Memory B cell (primary cell): Measurements from ENCODE around the gene ACOT8.
"Not testable (repeated sequence)": the region's sequence is repeated elsewhere in the genome, so short reads cannot be mapped to it uniquely, and the experiment has no call there.

Source experiments
- ATAC-seq: fragments of 150-1000 bp; cut with Tn5 transposase; 2 replicates; pipeline ENCODE4 v1.10.0; 2021; ENCODE audit warnings: low read depth, mild to moderate bottlenecking, moderate library complexity
- DNase-seq, 2 donors: peaks; one replicate each; pipeline ENCODE4 v3.0.0; 2022; ENCODE audit warnings: low spot score in 2 of 2
- H3K27ac Mint-ChIP-seq: one replicate; pipeline ENCODE4 v1.8.0; 2022; ENCODE audit warnings: mild to moderate bottlenecking, moderate library complexity, mixed read lengths
- H3K27me3 Mint-ChIP-seq: one replicate; pipeline ENCODE4 v1.8.0; 2022; ENCODE audit warnings: mixed read lengths
- H3K36me3 Mint-ChIP-seq: one replicate; pipeline ENCODE4 v1.8.0; 2022; ENCODE audit warnings: mild to moderate bottlenecking, mixed read lengths
- H3K4me1 Mint-ChIP-seq: one replicate; pipeline ENCODE4 v1.8.0; 2022; ENCODE audit warnings: mixed read lengths
- H3K4me3 Mint-ChIP-seq: one replicate; pipeline ENCODE4 v1.8.0; 2022; ENCODE audit warnings: mild to moderate bottlenecking, moderate library complexity, mixed read lengths
- H3K9me3 Mint-ChIP-seq: one replicate; pipeline ENCODE4 v1.8.0; 2022; ENCODE audit warnings: mixed read lengths

The ACOT8 gene

DNA sequence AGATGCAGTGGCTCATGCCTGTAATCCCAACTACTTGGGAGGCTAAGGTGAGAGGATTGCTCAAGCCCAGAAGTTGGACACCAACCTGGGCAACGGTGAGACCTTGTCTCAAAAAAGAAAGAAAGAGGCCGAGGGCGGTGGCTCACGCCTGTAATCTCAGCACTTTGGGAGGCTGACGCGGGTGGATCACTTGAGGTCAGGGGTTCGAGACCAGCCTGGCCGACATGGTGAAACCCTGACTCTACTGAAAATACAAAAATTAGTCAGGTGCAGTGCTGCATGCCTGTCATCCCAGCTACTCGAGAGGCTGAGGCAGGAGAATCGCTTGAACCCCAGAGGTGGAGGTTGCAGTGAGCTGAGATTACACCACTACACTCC lies 16.9 kb upstream of the ACOT8 start:
- H3K27me3 Mint-ChIP-seq, H3K27ac Mint-ChIP-seq, DNase-seq, H3K4me3 Mint-ChIP-seq, H3K9me3 Mint-ChIP-seq, H3K36me3 Mint-ChIP-seq, ATAC-seq, H3K4me1 Mint-ChIP-seq: not testable (repeated sequence)

DNA sequence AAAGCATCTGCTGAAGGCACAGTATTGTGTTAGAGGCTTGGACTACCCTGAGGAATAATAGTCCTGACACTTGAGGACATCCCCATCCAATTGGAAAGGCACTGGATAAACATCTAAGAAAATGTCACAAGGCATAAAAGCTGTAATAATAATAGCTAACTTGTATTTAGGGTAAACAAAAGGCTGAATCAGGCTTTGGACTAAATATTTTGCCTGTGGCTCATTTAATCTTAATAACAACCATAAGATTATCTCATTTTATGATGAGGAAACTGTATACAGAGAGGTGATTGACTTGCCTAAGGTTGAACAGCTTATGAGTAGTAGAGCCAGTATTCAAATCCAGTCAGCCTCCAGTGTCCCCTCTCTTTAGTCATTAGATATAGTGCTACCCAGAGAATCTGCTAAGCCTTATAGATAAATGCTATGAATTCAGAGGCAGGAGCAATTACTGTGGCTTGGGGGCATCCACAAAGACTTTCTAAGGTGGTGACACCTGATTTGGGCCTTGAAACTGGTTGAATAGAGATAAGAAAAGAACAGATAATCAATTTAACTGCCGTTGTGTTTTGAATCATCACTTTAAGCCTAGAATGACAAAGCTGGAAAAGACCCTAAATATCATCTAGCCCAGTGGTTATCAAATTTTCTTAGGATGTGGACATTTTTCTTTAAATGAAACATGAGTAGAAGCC lies 16.4 kb upstream of the ACOT8 start:
- no peaks in the 10 kb centered on the region for H3K27me3 Mint-ChIP-seq
- no peak for ATAC-seq
- no peaks in the 10 kb centered on the region for H3K9me3 Mint-ChIP-seq
- no peak overlapping the region for H3K4me3 Mint-ChIP-seq
- peaks cover 6% of the 10 kb centered on the region for H3K36me3 Mint-ChIP-seq
- DNase-seq: no peak
- no peak overlapping the region for H3K27ac Mint-ChIP-seq
- H3K4me1 Mint-ChIP-seq: peaks cover 2% of the 10 kb centered on the region

DNA sequence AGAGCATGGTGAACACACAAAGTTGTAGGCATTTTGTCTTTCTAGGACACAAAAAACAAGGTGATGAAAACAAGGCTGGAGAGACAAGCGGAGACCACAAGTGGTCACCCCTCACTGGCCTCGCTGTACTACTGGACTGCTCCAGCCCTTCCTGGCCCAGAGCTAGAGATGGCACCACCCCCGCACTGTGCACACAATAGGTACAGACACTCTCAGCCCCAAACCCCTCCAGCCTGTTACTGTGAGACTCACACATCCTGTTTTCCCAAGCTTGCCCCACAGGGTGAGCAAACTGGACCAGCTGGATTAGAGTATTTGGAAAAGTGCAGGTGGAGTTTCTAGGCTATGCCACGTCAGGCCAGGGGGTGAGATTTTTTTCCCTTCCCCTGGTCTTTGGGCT lies 15.4 kb upstream of the ACOT8 start:
- Mint-ChIP-seq H3K36me3 (peaks cover 6% of the 10 kb centered on the region), H3K4me3 (no peak overlapping the region), H3K27me3 (no peaks in the 10 kb centered on the region), H3K4me1 (peaks cover 2% of the 10 kb centered on the region), H3K27ac (no peak overlapping the region), H3K9me3 (no peaks in the 10 kb centered on the region)
- no peak for DNase-seq
- ATAC-seq: no peak

DNA sequence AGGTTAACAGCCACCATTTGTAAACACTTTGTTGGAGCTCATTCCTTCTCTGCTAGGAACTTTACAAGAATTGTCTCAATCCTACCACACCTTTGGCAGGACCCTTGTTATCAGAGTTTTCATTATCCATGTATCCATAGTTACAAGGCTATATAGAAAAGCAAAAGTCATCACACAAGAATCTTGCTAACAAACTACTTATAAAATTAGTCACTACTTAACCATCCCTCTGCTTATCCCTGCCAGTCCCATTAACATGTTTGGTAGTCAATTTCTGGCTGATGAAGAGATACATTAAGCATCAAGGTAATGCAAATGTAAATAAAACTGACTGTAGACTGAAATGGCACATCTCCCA lies 10.6 kb upstream of the ACOT8 start:
- Mint-ChIP-seq H3K27me3 (no peaks in the 10 kb centered on the region), H3K4me1 (peaks cover 7% of the 10 kb centered on the region), H3K9me3 (no peaks in the 10 kb centered on the region), H3K4me3 (no peak overlapping the region), H3K36me3 (peaks cover 6% of the 10 kb centered on the region), H3K27ac (no peak overlapping the region)
- ATAC-seq (no peak), DNase-seq (no peak)

DNA sequence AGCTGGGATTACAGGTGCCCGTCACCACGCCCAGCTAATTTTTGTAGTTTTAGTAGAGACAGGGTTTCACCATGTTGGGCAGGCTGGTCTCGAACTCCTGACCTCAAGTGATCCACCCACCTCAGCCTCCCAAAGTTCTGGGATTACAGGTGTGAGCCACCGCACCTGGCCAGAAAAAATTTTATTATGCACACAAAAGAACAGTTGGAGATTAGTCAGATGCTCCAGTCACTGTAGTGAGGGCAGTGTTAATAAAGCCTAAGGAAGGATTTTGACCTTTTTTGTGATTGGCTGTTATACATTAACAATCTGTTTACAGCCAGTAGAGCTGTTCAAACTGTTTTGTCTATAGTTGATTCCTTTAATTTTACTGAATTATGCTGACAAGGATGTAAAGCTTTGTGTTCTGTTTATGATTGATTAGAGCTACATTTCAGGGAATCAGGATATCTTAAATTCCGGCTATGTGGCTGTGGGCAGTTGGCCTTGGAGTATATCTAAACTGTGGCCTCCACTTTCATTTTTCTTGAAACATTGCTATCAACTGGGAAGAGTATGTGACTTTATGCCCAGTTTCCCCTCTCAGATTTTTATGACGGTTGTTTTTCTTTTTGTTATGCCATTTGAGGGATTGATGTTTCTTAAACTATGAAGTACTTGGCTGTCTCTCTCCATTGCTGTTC lies 10.1 kb upstream of the ACOT8 start:
- no peak overlapping the region for H3K4me3 Mint-ChIP-seq
- ATAC-seq (no peak), DNase-seq (no peak)

DNA sequence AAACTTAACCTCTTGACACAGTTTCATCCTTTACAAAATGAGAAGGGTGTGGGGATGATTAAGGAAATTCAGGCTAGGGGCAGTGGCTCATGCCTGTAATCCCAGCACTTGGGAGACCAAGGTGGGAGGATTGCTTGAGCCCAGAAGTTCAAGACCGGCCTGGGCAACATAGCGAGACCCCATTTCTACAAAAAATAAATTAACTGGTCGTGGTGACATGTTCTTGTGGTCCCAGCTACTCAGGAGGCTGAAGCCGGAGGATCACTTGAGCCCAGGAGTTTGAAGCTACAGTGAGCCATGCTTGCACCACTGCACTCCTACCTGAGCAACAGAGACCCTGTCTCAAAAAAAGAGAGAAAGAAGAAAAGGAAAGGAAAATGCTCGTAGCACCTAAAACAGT lies 9.3 kb upstream of the ACOT8 start:
- no peak for ATAC-seq
- Mint-ChIP-seq H3K27me3 (no peaks in the 10 kb centered on the region), H3K9me3 (no peaks in the 10 kb centered on the region), H3K36me3 (peaks cover 3% of the 10 kb centered on the region), H3K4me1 (peaks cover 5% of the 10 kb centered on the region), H3K27ac (no peak overlapping the region), H3K4me3 (no peak overlapping the region)
- DNase-seq: no peak

More for the DNA sequence above, 10.1 kb upstream of the ACOT8 start:
- H3K27me3 Mint-ChIP-seq: no peaks in the 10 kb centered on the region
- peaks cover 4% of the 10 kb centered on the region for H3K36me3 Mint-ChIP-seq
- H3K9me3 Mint-ChIP-seq: no peaks in the 10 kb centered on the region
- peaks cover 6% of the 10 kb centered on the region for H3K4me1 Mint-ChIP-seq
- H3K27ac Mint-ChIP-seq: no peak overlapping the region

DNA sequence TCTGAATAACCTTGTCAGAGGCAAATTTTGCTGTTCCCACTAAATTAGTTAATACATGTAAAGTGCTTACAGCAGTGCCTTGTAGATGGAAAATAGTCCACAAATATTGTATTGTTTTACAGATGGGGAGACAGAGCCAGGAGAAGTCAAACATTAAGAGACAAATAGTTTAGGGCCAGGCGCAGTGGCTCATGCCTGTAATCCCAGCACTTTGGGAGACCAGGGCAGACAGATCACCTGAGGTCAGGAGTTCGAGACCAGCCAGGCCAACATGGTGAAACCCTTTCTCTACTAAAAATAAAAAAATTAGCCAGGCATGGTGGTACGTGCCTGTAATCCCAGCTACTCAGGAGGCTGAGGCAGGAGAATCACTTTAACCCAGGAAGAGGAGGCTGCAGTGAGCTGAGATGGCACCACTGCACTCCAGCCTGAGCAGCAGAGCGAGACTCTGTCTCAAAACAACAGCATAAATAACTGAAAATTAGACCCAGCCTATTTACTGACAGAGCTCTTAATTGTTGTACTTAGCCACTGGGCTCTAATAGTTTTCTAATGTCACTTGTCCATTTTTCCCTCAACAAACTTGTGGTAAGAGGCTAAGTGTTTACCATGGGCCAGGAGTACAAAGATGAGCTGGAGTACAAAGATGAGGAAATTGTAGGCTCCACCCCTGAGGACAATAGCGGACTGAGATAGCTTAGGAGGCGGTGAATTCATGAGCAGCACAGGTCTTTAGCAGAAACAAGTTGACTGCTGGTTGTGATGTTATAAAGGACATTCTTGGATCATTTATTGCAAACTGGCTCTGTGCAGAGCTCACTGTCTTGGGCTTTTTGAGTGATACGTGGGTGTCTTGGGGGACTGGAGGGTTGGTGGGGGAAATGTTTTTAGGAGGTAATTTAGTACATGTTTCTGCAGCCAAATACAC lies 6.6 kb upstream of the ACOT8 start:
- Mint-ChIP-seq H3K9me3 (no peaks in the 10 kb centered on the region), H3K4me3 (no peak overlapping the region), H3K36me3 (peaks cover 3% of the 10 kb centered on the region), H3K27ac (no peak overlapping the region), H3K4me1 (peaks cover 10% of the 10 kb centered on the region), H3K27me3 (no peaks in the 10 kb centered on the region)
- no peak for ATAC-seq
- DNase-seq: no peak

DNA sequence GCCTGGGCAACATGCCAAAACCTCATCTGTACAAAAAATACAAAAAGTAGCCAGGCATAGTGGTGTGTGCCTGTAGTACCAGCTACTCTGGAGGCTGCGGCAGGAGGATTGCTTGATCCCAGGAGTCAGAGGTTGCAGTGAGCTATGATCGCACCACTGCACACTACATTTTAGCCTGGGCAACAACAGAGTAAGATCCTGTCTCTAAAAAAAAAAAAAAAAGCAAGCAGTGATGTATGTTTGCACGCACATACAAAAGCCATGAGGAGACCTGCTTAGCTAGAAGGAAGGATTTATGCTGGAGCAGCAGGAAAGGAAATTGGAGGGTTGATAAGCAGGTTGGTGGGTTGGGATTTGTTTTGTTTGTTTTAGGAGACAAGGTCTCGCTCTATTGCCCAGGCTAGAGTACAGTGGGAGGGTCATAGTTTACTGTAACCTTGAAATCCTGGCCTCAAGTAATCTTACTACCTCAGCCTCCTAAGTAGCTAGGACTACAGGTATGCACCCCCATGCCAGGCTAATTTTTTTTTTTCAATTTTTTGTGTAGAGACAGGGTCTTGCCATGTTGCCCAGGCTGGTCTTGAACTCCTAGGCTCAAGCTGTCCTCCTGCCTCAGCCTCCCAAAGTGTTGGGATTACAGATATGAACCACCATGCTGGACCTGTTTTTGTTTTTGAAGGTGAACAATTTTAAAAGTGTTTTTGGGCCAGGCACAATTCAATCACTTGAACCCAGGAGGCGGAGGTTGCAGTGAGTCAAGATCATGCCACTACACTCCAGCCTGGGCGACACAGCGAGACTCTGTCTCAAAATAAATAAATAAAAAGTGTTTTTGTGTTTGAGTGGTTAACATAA lies 4.3 kb upstream of the ACOT8 start:
- no peaks in the 10 kb centered on the region for H3K9me3 Mint-ChIP-seq
- no peak overlapping the region for H3K27ac Mint-ChIP-seq

DNA sequence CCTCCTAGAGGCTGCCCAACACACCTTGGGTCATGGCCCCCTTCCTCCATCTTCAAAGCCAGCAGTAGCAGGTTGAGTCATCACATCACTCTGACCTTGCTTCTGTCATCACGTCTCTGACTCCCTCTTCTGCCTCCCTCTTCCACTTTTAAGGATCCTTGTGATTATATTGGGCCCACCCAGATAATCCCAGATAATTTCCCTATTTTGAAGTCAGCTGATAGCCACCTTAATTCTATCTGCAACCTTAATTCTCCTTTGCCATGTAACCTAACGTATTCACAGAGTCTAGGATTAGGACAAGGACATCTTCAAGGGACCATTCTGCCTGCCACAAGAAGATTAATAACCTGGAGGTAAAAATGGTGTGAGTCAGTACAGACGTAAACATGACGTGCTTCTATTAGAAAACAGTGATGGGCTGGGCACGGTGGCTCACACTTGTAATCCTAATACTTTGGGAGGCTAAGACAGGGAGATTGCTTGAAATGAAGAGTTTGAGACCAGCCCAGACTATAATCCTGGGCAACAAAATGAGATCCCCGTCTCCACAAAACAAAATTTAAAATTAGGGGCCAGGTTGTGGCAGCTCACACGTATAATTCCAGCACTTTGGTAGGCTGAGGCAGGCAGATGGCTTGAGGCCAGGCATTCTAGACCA lies 3.5 kb upstream of the ACOT8 start:
- Mint-ChIP-seq H3K9me3 (no peaks in the 10 kb centered on the region), H3K4me1 (peaks cover 16% of the 10 kb centered on the region), H3K36me3 (peaks cover 3% of the 10 kb centered on the region), H3K27ac (no peak overlapping the region), H3K27me3 (no peaks in the 10 kb centered on the region), H3K4me3 (no peak overlapping the region)
- ATAC-seq: no peak
- no peak for DNase-seq

More for the DNA sequence above, 4.3 kb upstream of the ACOT8 start:
- ATAC-seq: no peak
- Mint-ChIP-seq H3K4me1 (peaks cover 16% of the 10 kb centered on the region), H3K27me3 (no peaks in the 10 kb centered on the region), H3K36me3 (peaks cover 3% of the 10 kb centered on the region), H3K4me3 (no peak overlapping the region)
- DNase-seq: no peak

DNA sequence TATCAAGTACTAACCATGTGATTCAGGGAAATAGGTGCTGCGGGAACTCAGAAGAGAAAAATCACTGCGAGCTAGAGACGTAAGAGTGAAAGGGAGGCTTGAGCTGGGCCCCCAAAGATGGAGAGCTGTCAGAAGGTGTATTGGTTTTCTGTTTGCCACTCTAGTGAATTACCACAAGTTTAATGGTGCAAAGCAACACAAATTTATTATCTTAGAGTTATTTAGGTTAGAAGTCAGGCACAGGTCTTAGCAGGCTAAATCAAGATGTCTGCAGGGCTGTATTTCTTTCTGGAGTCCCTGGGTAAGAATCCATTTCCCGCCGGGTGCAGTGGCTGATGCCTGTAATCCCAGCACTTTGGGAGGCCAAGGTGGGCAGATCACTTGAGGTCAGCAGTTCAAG lies 2.7 kb upstream of the ACOT8 start:
- DNase-seq: no peak
- no peak overlapping the region for H3K4me3 Mint-ChIP-seq
- no peaks in the 10 kb centered on the region for H3K27me3 Mint-ChIP-seq
- peaks cover 3% of the 10 kb centered on the region for H3K36me3 Mint-ChIP-seq
- ATAC-seq: no peak
- H3K4me1 Mint-ChIP-seq: peaks cover 16% of the 10 kb centered on the region
- H3K9me3 Mint-ChIP-seq: no peaks in the 10 kb centered on the region
- no peak overlapping the region for H3K27ac Mint-ChIP-seq

DNA sequence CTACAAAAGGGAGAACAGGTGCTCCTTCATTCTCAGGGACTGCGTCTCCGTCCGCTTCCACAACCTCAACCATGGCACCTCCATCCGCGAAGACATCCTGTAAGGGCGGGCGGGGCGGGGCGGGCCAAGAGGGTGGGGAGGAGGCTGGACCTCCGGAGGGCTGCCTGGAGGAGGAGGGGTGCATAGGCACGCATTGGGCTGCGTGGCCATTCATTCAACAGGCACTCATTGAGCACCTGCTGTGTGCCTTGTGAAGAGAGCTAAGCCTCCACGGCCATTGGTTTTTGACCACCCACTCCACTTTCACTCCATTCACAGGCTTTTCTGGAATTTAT lies 657 bp upstream of the ACOT8 start:
- H3K9me3 Mint-ChIP-seq: no peaks in the 10 kb centered on the region
- peaks cover 2% of the 10 kb centered on the region for H3K36me3 Mint-ChIP-seq
- DNase-seq (no peak), ATAC-seq (peak; percentile 9)
- H3K4me3 Mint-ChIP-seq: peak overlapping the region; percentile 96
- H3K27ac Mint-ChIP-seq: peak overlapping the region; percentile 93
- H3K4me1 Mint-ChIP-seq: peaks cover 13% of the 10 kb centered on the region
- H3K27me3 Mint-ChIP-seq: no peaks in the 10 kb centered on the region

DNA sequence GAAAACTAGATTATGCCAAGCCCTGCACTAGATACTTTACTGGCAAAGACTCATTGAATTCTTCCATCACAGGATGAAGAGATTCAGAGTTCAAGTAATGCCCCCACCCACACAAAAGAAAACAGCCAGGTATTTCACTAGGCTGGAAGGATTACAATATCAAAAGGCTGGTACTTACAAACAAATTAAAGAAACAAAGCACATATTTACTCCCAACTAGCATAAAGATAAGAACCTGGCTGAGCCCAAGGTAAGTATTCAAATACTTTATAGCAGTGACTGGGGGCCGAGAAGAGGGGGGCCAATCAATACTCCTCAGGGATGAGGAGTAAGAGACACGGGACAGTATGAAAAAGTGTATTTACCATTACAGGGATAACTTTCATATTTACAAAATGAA lies 3.7 kb downstream of the ACOT8 start:
- DNase-seq (no peak), ATAC-seq (no peak)
- H3K4me1 Mint-ChIP-seq: peaks cover 8% of the 10 kb centered on the region
- no peaks in the 10 kb centered on the region for H3K27me3 Mint-ChIP-seq
- no peak overlapping the region for H3K4me3 Mint-ChIP-seq
- H3K36me3 Mint-ChIP-seq: peaks cover 8% of the 10 kb centered on the region
- H3K27ac Mint-ChIP-seq: no peak overlapping the region
- H3K9me3 Mint-ChIP-seq: no peaks in the 10 kb centered on the region

DNA sequence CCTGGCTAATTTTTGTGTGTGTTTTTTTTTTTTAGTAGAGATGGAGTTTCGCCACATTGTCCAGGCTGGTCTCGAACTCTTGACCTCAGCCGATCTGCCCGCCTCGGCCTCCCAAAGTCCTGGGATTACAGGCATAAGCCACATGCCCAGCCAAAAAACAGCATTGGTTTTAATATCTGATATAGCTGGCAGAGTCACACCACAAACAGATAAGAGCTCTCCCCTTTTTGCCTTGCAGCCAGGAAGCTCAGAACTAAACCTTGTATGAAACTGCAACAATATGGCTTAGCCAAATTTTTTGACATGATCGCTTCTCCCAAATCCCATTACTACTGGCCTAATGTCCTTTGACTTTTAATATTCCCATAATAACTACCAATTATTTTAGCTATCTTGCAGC lies 4.9 kb downstream of the ACOT8 start:
- Mint-ChIP-seq H3K27me3 (no peaks in the 10 kb centered on the region), H3K4me3 (no peak overlapping the region), H3K36me3 (peaks cover 9% of the 10 kb centered on the region), H3K27ac (no peak overlapping the region), H3K4me1 (peaks cover 2% of the 10 kb centered on the region), H3K9me3 (no peaks in the 10 kb centered on the region)
- DNase-seq (no peak), ATAC-seq (no peak)
